HAP-1 (cell line): Measurements from ENCODE around the gene CLK2.
A peak's percentile ranks its signal among the peaks of the same experiment; 100 is the strongest.

Experiments
- DNase-seq, 2 experiments: peaks; one replicate each; pipeline ENCODE4 v3.0.0-alpha.2; 2016 to 2020; ENCODE audit warnings: low spot score in 2 of 2
- H3K27me3 ChIP-seq: fragments of 250-450 bp; sonication (Bioruptor Pico); 2 replicates; pipeline ENCODE4 v1.5.1; 2020; ENCODE audit warnings: low read depth, mild to moderate bottlenecking, moderate library complexity
- H3K36me3 ChIP-seq: fragments of 250-450 bp; sonication (Bioruptor Pico); replicated peaks from 2 replicates; pipeline ENCODE4 v1.5.1; 2020; ENCODE audit warnings: mild to moderate bottlenecking
- H3K4me1 ChIP-seq: fragments of 250-450 bp; sonication (Bioruptor Pico); 2 replicates; pipeline ENCODE4 v1.5.1; 2020; ENCODE audit warnings: mild to moderate bottlenecking
- H3K4me3 ChIP-seq: fragments of 250-450 bp; sonication (Bioruptor Pico); 2 replicates; pipeline ENCODE4 v1.5.1; 2020; ENCODE audit warnings: mild to moderate bottlenecking, moderate library complexity
- H3K9me3 ChIP-seq: fragments of 250-450 bp; sonication (Bioruptor Pico); 2 replicates; pipeline ENCODE4 v1.5.1; 2020; ENCODE audit warnings: mild to moderate bottlenecking, moderate library complexity
- in situ Hi-C: fragments of 300-500 bp; cut with MboI; formaldehyde crosslinking; loops from 3 replicates; pipeline ENCODE4 v1.14.3; 2020; ENCODE audit warnings: low sequenced_read_pairs, inconsistent platforms, mixed read lengths

The CLK2 gene

GRCh38 chr1:155287987-155288543, 14.8 kb upstream of the CLK2 start:
- in situ Hi-C loops: no loop called here
- no peaks in the 10 kb centered on the region for H3K4me1 ChIP-seq
- H3K27me3 ChIP-seq: 0 out of 2 replicates have a peak, but pooled peaks cover under 1% of the 10 kb centered on the region
- no peaks in the 10 kb centered on the region for H3K9me3 ChIP-seq
- H3K4me3 ChIP-seq: no peak overlapping the region
- 0 out of 2 replicates have a peak, but pooled peaks cover 4% of the 10 kb centered on the region for H3K36me3 ChIP-seq
- no peak for DNase-seq

GRCh38 chr1:155286544-155286943, 13.2 kb upstream of the CLK2 start:
- Histone ChIP-seq H3K27me3 (no peaks in the 10 kb centered on the region), H3K9me3 (no peaks in the 10 kb centered on the region), H3K4me1 (no peaks in the 10 kb centered on the region), H3K4me3 (no peak overlapping the region), H3K36me3 (0 out of 2 replicates have a peak, but pooled peaks cover 4% of the 10 kb centered on the region)
- in situ Hi-C loops: no loop called here
- DNase-seq: no peak

DNA sequence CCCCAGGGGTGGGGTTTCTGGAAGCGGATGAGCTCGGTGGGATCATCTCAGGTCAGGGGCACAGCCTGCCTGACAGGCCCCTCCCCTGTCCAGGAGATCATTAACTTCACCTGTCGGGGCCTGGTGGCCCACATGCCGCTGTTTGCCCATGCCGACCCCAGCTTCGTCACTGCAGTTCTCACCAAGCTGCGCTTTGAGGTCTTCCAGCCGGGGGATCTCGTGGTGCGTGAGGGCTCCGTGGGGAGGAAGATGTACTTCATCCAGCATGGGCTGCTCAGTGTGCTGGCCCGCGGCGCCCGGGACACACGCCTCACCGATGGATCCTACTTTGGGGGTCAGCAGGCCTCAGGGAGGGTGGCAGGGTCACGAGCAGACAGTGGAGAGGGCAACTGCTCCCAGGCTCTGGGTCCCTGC, 12.3 kb upstream of the CLK2 start:
- DNase-seq: no peak
- Histone ChIP-seq H3K4me1 (no peaks in the 10 kb centered on the region), H3K9me3 (no peaks in the 10 kb centered on the region), H3K27me3 (no peaks in the 10 kb centered on the region), H3K36me3 (0 out of 2 replicates have a peak, but pooled peaks cover 4% of the 10 kb centered on the region), H3K4me3 (no peak overlapping the region)
- in situ Hi-C loops: no loop called here

DNA sequence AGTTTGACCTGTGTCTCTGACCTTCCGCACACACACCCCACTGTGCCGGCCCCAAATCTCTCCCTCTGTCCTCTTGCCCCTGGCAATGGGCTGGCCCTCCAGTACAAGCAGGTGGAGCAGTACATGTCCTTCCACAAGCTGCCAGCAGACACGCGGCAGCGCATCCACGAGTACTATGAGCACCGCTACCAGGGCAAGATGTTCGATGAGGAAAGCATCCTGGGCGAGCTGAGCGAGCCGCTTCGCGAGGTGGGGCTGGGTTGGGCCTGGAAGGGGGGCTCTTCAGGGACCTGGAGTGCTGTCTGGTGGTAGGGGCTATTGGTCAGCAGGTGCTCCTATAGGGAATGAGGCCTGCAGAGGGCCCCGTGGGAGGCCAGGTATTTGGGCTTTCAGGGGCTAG, 11.8 kb upstream of the CLK2 start:
- Histone ChIP-seq H3K27me3 (no peaks in the 10 kb centered on the region), H3K4me3 (no peak overlapping the region), H3K36me3 (0 out of 2 replicates have a peak, but pooled peaks cover 4% of the 10 kb centered on the region), H3K4me1 (no peaks in the 10 kb centered on the region), H3K9me3 (no peaks in the 10 kb centered on the region)
- no peak for DNase-seq
- in situ Hi-C loops: no loop called here

DNA sequence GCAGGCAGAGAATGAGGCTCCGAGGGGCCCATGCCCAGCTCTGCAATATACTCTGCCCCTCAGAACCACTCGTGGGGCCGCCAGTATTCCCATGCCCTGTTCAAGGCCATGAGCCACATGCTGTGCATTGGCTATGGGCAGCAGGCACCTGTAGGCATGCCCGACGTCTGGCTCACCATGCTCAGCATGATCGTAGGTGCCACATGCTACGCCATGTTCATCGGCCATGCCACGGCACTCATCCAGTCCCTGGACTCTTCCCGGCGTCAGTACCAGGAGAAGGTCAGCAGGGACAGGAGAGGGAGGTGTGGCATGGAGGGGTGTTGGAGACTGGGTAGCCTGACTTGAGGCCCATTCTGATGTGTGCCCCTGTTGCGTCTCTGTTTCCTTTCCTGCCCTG, 11.2 kb upstream of the CLK2 start:
- Histone ChIP-seq H3K4me3 (no peak overlapping the region), H3K36me3 (0 out of 2 replicates have a peak, but pooled peaks cover 4% of the 10 kb centered on the region), H3K9me3 (no peaks in the 10 kb centered on the region), H3K27me3 (no peaks in the 10 kb centered on the region), H3K4me1 (no peaks in the 10 kb centered on the region)
- in situ Hi-C loops: no loop called here
- DNase-seq: no peak

- in situ Hi-C loops: no loop called here
- no peak overlapping the region for H3K4me3 ChIP-seq
- peak in 1 of 2 experiments; percentile 27 for DNase-seq
- peaks cover 9% of the 10 kb centered on the region for H3K4me1 ChIP-seq
- no peaks in the 10 kb centered on the region for H3K27me3 ChIP-seq
- 0 out of 2 replicates have a peak, but pooled peaks cover 4% of the 10 kb centered on the region for H3K36me3 ChIP-seq
- no peaks in the 10 kb centered on the region for H3K9me3 ChIP-seq
Observed at GRCh38 chr1:155282488-155283091, 9.3 kb upstream of the CLK2 start.

- in situ Hi-C loops: no loop called here
- Histone ChIP-seq H3K9me3 (no peaks in the 10 kb centered on the region), H3K27me3 (no peaks in the 10 kb centered on the region), H3K36me3 (0 out of 2 replicates have a peak, but pooled peaks cover 4% of the 10 kb centered on the region), H3K4me1 (peaks cover 13% of the 10 kb centered on the region), H3K4me3 (no peak overlapping the region)
- no peak for DNase-seq
Observed at GRCh38 chr1:155279268-155279667, 6.0 kb upstream of the CLK2 start.

- Histone ChIP-seq H3K4me1 (peaks cover 17% of the 10 kb centered on the region), H3K4me3 (peak overlapping the region; percentile 58), H3K27me3 (no peaks in the 10 kb centered on the region), H3K36me3 (0 out of 2 replicates have a peak, but pooled peaks cover 2% of the 10 kb centered on the region), H3K9me3 (no peaks in the 10 kb centered on the region)
- DNase-seq: no peak
- in situ Hi-C loops: no loop called here
Observed at GRCh38 chr1:155278689-155279160, 5.4 kb upstream of the CLK2 start.

GRCh38 chr1:155277902-155278688, 4.8 kb upstream of the CLK2 start:
- H3K9me3 ChIP-seq: no peaks in the 10 kb centered on the region
- in situ Hi-C loops: no loop called here
- peak overlapping the region; percentile 58 for H3K4me3 ChIP-seq
- peak; percentile 46 to 91 for DNase-seq
- peaks cover 19% of the 10 kb centered on the region for H3K4me1 ChIP-seq
- H3K27me3 ChIP-seq: no peaks in the 10 kb centered on the region
- H3K36me3 ChIP-seq: no peaks in the 10 kb centered on the region

DNA sequence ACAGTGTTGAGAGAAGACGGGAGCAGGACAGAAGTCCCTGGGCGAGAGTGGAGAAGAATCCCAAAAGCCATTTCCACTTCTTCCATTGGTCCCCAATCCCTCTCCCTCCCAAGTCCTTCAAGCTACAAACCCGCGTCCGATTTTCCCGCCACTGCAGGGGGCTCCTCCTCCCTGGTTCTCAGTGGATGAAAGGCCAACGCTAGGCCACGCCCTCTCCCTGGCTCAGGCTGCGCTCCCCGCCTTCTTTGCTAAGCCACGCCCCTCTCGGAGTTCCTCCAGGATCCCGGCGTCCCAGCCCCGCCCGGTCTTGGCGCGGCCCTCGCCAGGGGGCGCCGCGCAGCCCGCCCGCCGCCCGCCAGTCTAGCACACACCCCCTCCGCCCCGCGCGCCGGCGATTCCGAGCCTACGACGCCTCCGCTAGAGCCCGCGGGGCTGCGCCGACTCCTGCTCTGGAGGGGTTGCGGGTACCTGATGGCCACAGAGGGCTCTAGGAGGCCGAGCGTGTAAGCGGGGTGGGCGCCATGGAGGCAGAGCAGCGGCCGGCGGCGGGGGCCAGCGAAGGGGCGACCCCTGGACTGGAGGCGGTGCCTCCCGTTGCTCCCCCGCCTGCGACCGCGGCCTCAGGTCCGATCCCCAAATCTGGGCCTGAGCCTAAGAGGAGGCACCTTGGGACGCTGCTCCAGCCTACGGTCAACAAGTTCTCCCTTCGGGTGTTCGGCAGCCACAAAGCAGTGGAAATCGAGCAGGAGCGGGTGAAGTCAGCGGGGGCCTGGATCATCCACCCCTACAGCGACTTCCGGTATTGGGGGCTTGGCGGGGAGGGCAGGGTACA, 4.0 kb upstream of the CLK2 start, which contains the start of gene HCN3:
Gene HCN3 (plus strand): TSS at position 394 of the 832 bp plus-strand sequence. CDS start 128 bp downstream, at position 522.
- no peaks in the 10 kb centered on the region for H3K9me3 ChIP-seq
- peak; percentile 95 to 100 for DNase-seq
- no peaks in the 10 kb centered on the region; the same call in 1 of the 2 replicates for H3K36me3 ChIP-seq
- no peaks in the 10 kb centered on the region for H3K27me3 ChIP-seq
- H3K4me1 ChIP-seq: peaks cover 19% of the 10 kb centered on the region
- in situ Hi-C loops: no loop called here
- H3K4me3 ChIP-seq: peak within 1 kb of the TSS; percentile 58

DNA sequence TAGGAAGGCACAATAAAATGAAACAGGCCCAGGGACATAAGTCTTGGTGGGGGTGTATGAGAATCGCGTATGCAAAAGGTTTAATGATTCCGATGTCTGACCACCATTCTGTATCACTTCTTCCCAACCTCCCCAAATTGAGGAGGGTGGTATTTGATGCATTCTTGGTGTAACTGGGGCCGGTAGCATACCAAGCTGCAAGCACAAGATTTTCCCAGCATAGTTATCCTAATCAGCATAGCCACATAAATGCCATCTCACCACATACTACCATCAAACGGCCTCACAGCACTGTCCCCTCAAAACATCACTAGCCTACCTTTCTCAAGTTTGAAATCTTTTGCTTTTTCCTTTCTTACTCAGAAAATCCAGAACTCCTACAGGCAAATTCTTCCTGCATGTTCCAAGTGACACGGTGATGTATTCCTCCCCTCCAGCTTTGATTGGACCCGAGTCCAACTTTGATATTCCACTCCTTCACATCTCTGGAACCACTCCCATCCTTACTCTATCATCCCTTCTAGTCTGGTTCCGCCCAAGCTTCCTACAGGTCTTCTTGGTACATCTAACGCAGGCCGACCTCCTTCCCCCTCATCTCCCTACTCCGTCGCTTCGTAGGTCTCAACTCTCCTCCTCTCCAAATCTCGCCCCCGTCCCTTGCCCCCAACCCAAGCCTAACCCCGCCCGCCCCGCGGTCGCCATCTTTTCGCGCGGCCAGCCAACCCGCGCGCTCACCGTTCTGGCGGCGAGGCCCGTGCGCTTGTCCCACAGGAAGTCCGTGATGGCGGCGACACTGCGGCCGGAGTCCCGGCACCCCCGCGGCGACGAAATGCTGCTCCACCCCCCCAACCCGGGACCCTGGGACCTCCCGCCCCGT, 600 bp downstream of the CLK2 start:
- H3K4me3 ChIP-seq: peak overlapping the region; percentile 62
- no peaks in the 10 kb centered on the region for H3K9me3 ChIP-seq
- peaks cover 10% of the 10 kb centered on the region for H3K4me1 ChIP-seq
- in situ Hi-C loops: loop anchor here (5.0 kb wide), 1 partner anchor 35 kb away; the partner anchor contains the start of gene FDPS
- peaks cover 44% of the 10 kb centered on the region for H3K36me3 ChIP-seq
- H3K27me3 ChIP-seq: no peaks in the 10 kb centered on the region
- DNase-seq: peak; percentile 29 to 79

GRCh38 chr1:155269381-155269780, 3.9 kb downstream of the CLK2 start:
- H3K27me3 ChIP-seq: no peaks in the 10 kb centered on the region
- in situ Hi-C loops: no loop called here
- H3K36me3 ChIP-seq: peaks cover 77% of the 10 kb centered on the region

More at GRCh38 chr1:155269381-155269780, 3.9 kb downstream of the CLK2 start:
- Histone ChIP-seq H3K4me1 (peaks cover 5% of the 10 kb centered on the region), H3K4me3 (no peak overlapping the region), H3K9me3 (no peaks in the 10 kb centered on the region)
- no peak for DNase-seq
